PFSK-1 (cell line): Measurements from ENCODE around the gene ARHGAP12.

Experiments
- FOXP2 ChIP-seq: optimal IDR thresholded peaks from 2 replicates; pipeline ENCODE3; 2011; ENCODE audit warnings: borderline replicate concordance, control low read depth, inconsistent platforms; ENCODE audit not compliant: insufficient read depth; ENCODE audit errors: extremely low read length, extremely low read depth
- POLR2AphosphoS5 ChIP-seq: IDR thresholded peaks from 2 replicates; pipeline ENCODE4 v1.6.1; 2012; ENCODE audit warnings: low read depth, mild to moderate bottlenecking, control low read depth, low read length, moderate library complexity
- REST ChIP-seq, 2 experiments: IDR thresholded peaks; 2 replicates each; pipeline versions ENCODE4 v1.6.1 to v1.8.0; 2011 to 2012; ENCODE audit warnings: low read depth in 2 of 2, low read length in 2 of 2, control low read depth in 1 of 2, inconsistent platforms in 1 of 2, mild to moderate bottlenecking in 1 of 2, moderate library complexity in 1 of 2; ENCODE audit not compliant: insufficient read depth in 1 of 2
- SIN3A ChIP-seq: IDR thresholded peaks from 2 replicates; pipeline ENCODE4 v1.6.1; 2012; ENCODE audit warnings: mild to moderate bottlenecking, low read length, moderate library complexity, borderline replicate concordance; ENCODE audit not compliant: insufficient read depth
- TAF1 ChIP-seq: IDR thresholded peaks from 2 replicates; pipeline ENCODE4 v1.6.1; 2012; ENCODE audit warnings: low read length, control low read depth, borderline replicate concordance; ENCODE audit not compliant: insufficient read depth

ARHGAP12 gene

DNA sequence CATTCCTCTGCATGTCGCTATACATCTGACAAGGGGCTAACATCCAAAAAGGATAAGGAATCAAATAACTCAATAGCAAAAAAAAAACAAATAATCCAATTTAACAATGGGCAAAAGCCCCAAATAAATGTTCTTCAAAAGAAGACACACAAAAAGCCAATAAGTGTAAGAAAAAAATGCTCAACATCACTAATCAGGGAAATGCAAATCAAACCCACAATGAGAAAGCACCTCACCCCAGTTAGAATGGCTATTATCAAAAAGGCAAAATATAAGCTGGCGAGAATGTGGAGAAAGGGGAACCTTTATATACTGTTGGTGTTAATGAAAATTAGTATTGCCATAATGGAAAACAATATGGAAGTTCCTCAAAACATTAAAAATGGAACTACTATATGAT is 14.3 kb downstream of the ARHGAP12 start:
- no peak for TF ChIP-seq TAF1

DNA sequence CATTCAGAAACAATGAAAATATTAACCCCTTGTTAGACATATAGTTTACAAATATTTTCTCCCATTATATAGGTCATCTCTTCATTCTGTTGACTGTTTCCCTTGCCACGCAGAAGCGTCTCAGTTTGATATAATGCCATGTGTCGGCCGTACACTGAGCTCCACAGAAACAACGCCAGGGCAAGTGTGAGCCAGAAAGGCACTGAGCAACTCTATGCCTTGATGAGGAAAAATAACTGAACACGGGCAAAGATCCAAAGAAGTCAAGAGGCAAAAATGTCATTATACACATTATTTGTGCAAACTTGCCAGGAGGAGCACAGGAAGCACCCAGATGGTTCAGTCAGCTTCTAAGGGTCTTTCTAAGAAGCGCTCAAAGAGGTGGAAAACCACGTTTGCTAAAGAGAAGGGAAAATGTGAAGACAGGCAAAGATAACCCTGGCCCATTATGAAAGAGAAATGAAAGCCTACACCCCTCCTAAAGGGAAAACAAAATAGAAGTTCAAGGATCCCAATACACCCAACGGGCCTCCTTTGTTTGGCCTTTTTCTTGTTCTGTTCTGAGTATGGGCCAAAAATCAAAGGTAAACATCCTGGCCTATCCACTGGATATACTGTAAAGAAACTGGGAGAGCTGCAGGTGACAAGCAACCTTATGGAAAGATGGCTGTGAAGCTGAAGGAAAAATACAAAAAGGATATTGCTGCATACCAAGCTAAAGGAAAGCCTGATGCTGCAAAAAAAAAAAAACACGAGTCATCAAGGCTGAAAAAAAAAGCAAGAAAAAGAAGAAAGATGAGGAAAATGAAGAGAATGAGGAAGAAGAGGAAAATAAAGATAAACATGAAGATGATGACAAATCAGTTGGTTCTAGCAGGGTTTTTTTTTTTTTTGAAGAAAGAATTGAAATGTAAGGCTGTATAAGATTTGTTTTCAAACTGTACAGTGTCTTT is 15.5 kb downstream of the ARHGAP12 start:
- no peak for TF ChIP-seq POLR2AphosphoS5
- no peak for TF ChIP-seq FOXP2
- no peak for TF ChIP-seq SIN3A
- no peak for TF ChIP-seq TAF1
- no peak for TF ChIP-seq REST (IDR thresholded peaks at IDR 0.05; ENCODE audit: insufficient read depth in 1 of 2, low read depth in 2 of 2, low read length in 2 of 2)

DNA sequence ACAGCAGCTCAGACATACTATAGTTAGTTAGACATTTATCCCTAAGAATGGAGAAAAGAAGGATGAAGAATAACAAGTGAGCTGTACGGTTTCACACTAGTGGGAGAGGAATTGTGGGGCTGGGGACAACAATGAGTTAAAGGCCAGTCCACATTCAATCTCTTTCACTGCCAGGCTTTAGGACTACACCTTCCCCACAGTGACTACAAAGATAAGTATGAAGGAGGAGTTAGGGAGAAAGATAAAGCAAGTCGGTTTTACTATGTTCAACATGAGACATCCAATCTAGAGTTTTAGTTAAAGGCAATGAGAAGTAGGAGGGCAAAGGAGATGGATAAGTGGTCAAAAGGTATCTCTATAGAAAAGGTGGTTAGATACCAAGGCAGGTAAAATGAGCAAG is 16.3 kb downstream of the ARHGAP12 start:
- TF ChIP-seq FOXP2 (no peak), POLR2AphosphoS5 (no peak), SIN3A (no peak), TAF1 (no peak), REST (IDR thresholded peaks at IDR 0.05; ENCODE audit: insufficient read depth in 1 of 2, low read depth in 2 of 2, low read length in 2 of 2) (no peak)

GRCh38 chr10:31910016-31910415 is 18.6 kb downstream of the ARHGAP12 start:
- TF ChIP-seq TAF1 (no peak), POLR2AphosphoS5 (no peak), FOXP2 (no peak)

GRCh38 chr10:31908157-31908556 is 20.5 kb downstream of the ARHGAP12 start:
- no peak for TF ChIP-seq POLR2AphosphoS5
- TF ChIP-seq REST (IDR thresholded peaks at IDR 0.05; ENCODE audit: insufficient read depth in 1 of 2, low read depth in 2 of 2, low read length in 2 of 2), result no peak
- TF ChIP-seq SIN3A, result no peak
- TF ChIP-seq FOXP2, result no peak
- no peak for TF ChIP-seq TAF1

DNA sequence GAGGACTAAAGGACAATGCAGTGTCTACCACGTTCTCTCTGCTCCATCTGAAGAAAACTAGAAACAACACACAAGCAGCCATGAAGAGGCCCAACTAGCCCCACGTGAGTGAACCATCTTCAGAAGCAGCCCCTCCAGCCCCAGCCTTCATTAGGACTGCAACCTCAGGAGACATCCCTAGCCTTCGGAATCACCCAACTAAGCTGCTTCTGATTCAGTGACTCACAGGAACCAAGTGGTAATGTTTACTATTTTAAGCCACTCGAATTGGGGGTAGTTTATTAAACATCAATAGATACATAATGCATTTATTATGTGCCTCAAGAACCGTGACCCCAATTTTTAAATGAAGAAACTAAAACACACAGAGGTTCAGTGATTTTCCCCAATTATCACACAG is 22.6 kb downstream of the ARHGAP12 start:
- TF ChIP-seq FOXP2 (no peak), REST (IDR thresholded peaks at IDR 0.05; ENCODE audit: insufficient read depth in 1 of 2, low read depth in 2 of 2, low read length in 2 of 2) (no peak), POLR2AphosphoS5 (no peak), SIN3A (no peak), TAF1 (no peak)
